Uterus (tissue), 4 donors: Measurements from ENCODE around the gene ADAMTS10. TPM values are rescaled to one million over a fixed set of nuclear protein-coding genes. Genes with fewer than 3 reads are reported as not detected.
"Not testable (repeated sequence)": the region's sequence is repeated elsewhere in the genome, so short reads cannot be mapped to it uniquely, and the experiment has no call there.

Experiments
- DNase-seq, 2 donors: peaks; one replicate each; pipeline ENCODE4 v3.0.0-alpha.2; 2019 to 2020
- H3K27ac ChIP-seq, 2 donors: fragments of 200-600 bp; sonication (generic); 1 replicate in 1 of 2; 2 replicates in 1 of 2; pipeline ENCODE4 v1.5.1; 2016 to 2018
- H3K27me3 ChIP-seq, 2 donors: fragments of 200-600 bp; sonication (generic); one replicate each; pipeline ENCODE4 v1.5.1; 2018 to 2019; ENCODE audit warnings: control low read depth in 1 of 2
- H3K36me3 ChIP-seq, 2 donors: fragments of 200-600 bp; sonication (generic); one replicate each; pipeline ENCODE4 v1.5.1; 2019; ENCODE audit warnings: control low read depth in 1 of 2
- H3K4me1 ChIP-seq, 2 donors: fragments of 200-600 bp; sonication (generic); one replicate each; pipeline ENCODE4 v1.5.1; 2018 to 2019; ENCODE audit warnings: control low read depth in 1 of 2
- H3K4me3 ChIP-seq, 2 donors: fragments of 200-600 bp; sonication (generic); 1 replicate in 1 of 2; 2 replicates in 1 of 2; pipeline ENCODE4 v1.5.1; 2018 to 2019; ENCODE audit warnings: mild to moderate bottlenecking in 1 of 2
- H3K9me3 ChIP-seq, 2 donors: fragments of 200-600 bp; sonication (generic); one replicate each; pipeline ENCODE4 v1.5.1; 2019; ENCODE audit warnings: control low read depth in 1 of 2
- CTCF ChIP-seq, 4 experiments: fragments of 200-600 bp in 2 of 4; fragments of 450-650 bp in 2 of 4; sonication (generic) in 2 of 4; IDR thresholded peaks; one replicate each; pipeline ENCODE4 v1.5.1; 2016 to 2019; ENCODE audit warnings: antibody characterized with exemption in 4 of 4, mild to moderate bottlenecking in 2 of 4, moderate library complexity in 1 of 4
- POLR2A ChIP-seq, 2 donors: fragments of 450-650 bp; IDR thresholded peaks; one replicate each; pipeline ENCODE4 v1.6.1; 2016; ENCODE audit warnings: antibody characterized with exemption in 2 of 2, mild to moderate bottlenecking in 1 of 2, moderate library complexity in 1 of 2
- intact Hi-C: fragments of 100-400 bp; cut with DNase I; formaldehyde crosslinking; loops from one replicate; pipeline ENCODE4 v1.15.1; 2023; ENCODE audit warnings: low total_unique reads
- total RNA-seq, 4 donors: library from RNA; depleted of rRNA in 3 of 4; stranded (reverse); fragments of >200 nt in 3 of 4; gene quantifications; one replicate each; pipeline versions ENCODE4 v1.1.0 to v1.2.4, GENCODE V29; 2014 to 2023
- donor health status: DM: yes; HTN: yes; CAD: no.

ADAMTS10 gene
- total RNA-seq, 4 donors from 2014 or later: 13.2 to 70.4 (median 52.7) TPM

GRCh38 chr19:8561075-8561764 lies 49.3 kb downstream of the ADAMTS10 start:
- intact Hi-C loops: no loop called here
- DNase-seq: no peak
- H3K9me3 ChIP-seq: no peaks in the 10 kb centered on the region
- H3K36me3 ChIP-seq: no peaks in the 10 kb centered on the region
- H3K4me3 ChIP-seq: no peak overlapping the region
- no peak overlapping the region for H3K27ac ChIP-seq
- no peaks in the 10 kb centered on the region for H3K4me1 ChIP-seq
- H3K27me3 ChIP-seq: no peaks in the 10 kb centered on the region
- TF ChIP-seq POLR2A (IDR thresholded peaks at IDR 0.05): no peak
- no peak for TF ChIP-seq CTCF (IDR thresholded peaks at IDR 0.05)

- H3K9me3 ChIP-seq: no peaks in the 10 kb centered on the region
- no peaks in the 10 kb centered on the region for H3K27me3 ChIP-seq
- TF ChIP-seq POLR2A (IDR thresholded peaks at IDR 0.05) (no peak), CTCF (IDR thresholded peaks at IDR 0.05) (no peak)
- H3K4me3 ChIP-seq: no peak overlapping the region
- H3K36me3 ChIP-seq: no peaks in the 10 kb centered on the region
- DNase-seq: no peak
- intact Hi-C loops: no loop called here
- H3K27ac ChIP-seq: no peak overlapping the region
- H3K4me1 ChIP-seq: no peaks in the 10 kb centered on the region
Observed at GRCh38 chr19:8558325-8558724, 52.2 kb downstream of the ADAMTS10 start.

- H3K36me3 ChIP-seq: no peaks in the 10 kb centered on the region
- no peak overlapping the region for H3K4me3 ChIP-seq
- TF ChIP-seq POLR2A (IDR thresholded peaks at IDR 0.05) (no peak), CTCF (IDR thresholded peaks at IDR 0.05) (no peak)
- no peaks in the 10 kb centered on the region for H3K9me3 ChIP-seq
- no peaks in the 10 kb centered on the region for H3K27me3 ChIP-seq
- intact Hi-C loops: no loop called here
- no peak overlapping the region for H3K27ac ChIP-seq
- DNase-seq: no peak
- H3K4me1 ChIP-seq: no peaks in the 10 kb centered on the region
Observed at GRCh38 chr19:8557642-8558238, 52.8 kb downstream of the ADAMTS10 start.

GRCh38 chr19:8553729-8554128 lies 56.8 kb downstream of the ADAMTS10 start:
- H3K27ac ChIP-seq, H3K9me3 ChIP-seq, H3K36me3 ChIP-seq, intact Hi-C loops, H3K4me1 ChIP-seq, H3K4me3 ChIP-seq, DNase-seq, H3K27me3 ChIP-seq: not testable (repeated sequence)

GRCh38 chr19:8552810-8553209 lies 57.7 kb downstream of the ADAMTS10 start:
- H3K27me3 ChIP-seq: no peaks in the 10 kb centered on the region
- intact Hi-C loops: no loop called here
- no peak for DNase-seq

More at GRCh38 chr19:8552810-8553209, 57.7 kb downstream of the ADAMTS10 start:
- Histone ChIP-seq H3K4me3 (no peak overlapping the region), H3K27ac (no peak overlapping the region), H3K4me1 (no peaks in the 10 kb centered on the region), H3K36me3 (no peaks in the 10 kb centered on the region), H3K9me3 (no peaks in the 10 kb centered on the region)
- TF ChIP-seq POLR2A (IDR thresholded peaks at IDR 0.05) (no peak), CTCF (IDR thresholded peaks at IDR 0.05) (no peak)
